Aorta (tissue), 5 donors: ENCODE data around the gene SLC22A23. TPM values are rescaled to one million over a fixed set of nuclear protein-coding genes. Genes with fewer than 3 reads are reported as not detected.

Experiments used
- ATAC-seq: fragments of 200-7000 bp; cut with Tn5 transposase; one replicate; pipeline ENCODE4 v1.9.1; 2022; ENCODE audit warnings: moderate library complexity; ENCODE audit not compliant: low FRiP score
- DNase-seq, 2 donors: peaks; one replicate each; pipeline ENCODE4 v3.0.0-alpha.2; 2020
- H3K27ac ChIP-seq, 2 donors: one replicate each; pipeline ENCODE4 v1.5.1; 2013; ENCODE audit warnings: low read length in 2 of 2, mild to moderate bottlenecking in 2 of 2, moderate library complexity in 2 of 2, control low read depth in 1 of 2, inconsistent platforms in 1 of 2, low read depth in 1 of 2
- H3K27me3 ChIP-seq, 2 donors: one replicate each; pipeline ENCODE4 v1.6.1; 2013; ENCODE audit warnings: control low read depth in 1 of 2, low read length in 1 of 2, mild to moderate bottlenecking in 1 of 2, moderate library complexity in 1 of 2; ENCODE audit not compliant: insufficient read depth in 2 of 2, control insufficient read depth in 1 of 2
- H3K36me3 ChIP-seq, 2 donors: one replicate each; pipeline ENCODE4 v1.6.1; 2013; ENCODE audit warnings: control low read depth in 1 of 2, low read length in 1 of 2, mild to moderate bottlenecking in 1 of 2; ENCODE audit not compliant: insufficient read depth in 2 of 2, control insufficient read depth in 1 of 2
- H3K4me1 ChIP-seq, 2 donors: one replicate each; pipeline ENCODE4 v1.6.1; 2013; ENCODE audit warnings: low read length in 2 of 2, control low read depth in 1 of 2, mild to moderate bottlenecking in 1 of 2, moderate library complexity in 1 of 2; ENCODE audit not compliant: insufficient read depth in 2 of 2, control insufficient read depth in 1 of 2
- H3K4me3 ChIP-seq, 2 donors: one replicate each; pipeline ENCODE4 v1.5.1; 2013; ENCODE audit warnings: low read length in 2 of 2, control low read depth in 1 of 2, mild to moderate bottlenecking in 1 of 2
- H3K9me3 ChIP-seq: one replicate; pipeline ENCODE4 v1.6.1; 2013; ENCODE audit warnings: mild to moderate bottlenecking, low read length; ENCODE audit not compliant: control insufficient read depth
- WGBS, 2 donors: extraction: QIAGEN DNeasy Blood & Tissue Kit; methylation state at CpG; one replicate each; pipeline ENCODE4 v1.1.7; 2013; 5-methylcytosine and 5-hydroxymethylcytosine counted together
- intact Hi-C, 2 donors: fragments of 100-400 bp; cut with DNase I; formaldehyde crosslinking; loops; one replicate each; pipeline versions ENCODE4 v1.14.2 to v1.15.0; 2022
- polyA plus RNA-seq, 2 donors: library from polyadenylated mRNA; stranded (reverse); fragments of 200-250 nt; gene quantifications; one replicate each; pipeline ENCODE4 v1.2.3, GENCODE V29; 2013
- total RNA-seq, 2 donors: library from RNA; stranded (reverse); fragmentation: NEBNext Ultra II Directional; extraction: Animal tissue kit (Norgen Biotek cat#: 25700); gene quantifications; one replicate each; pipeline ENCODE4 v1.2.1, GENCODE V29; 2021
- donor health status: healthy with polysubstance abuse.
- donor health status: Bipolar disorder and iron deficiency.
- donor health status: DM: no; HTN: no; CAD: no.
- donor health status: DM: no; HTN: no; CAD: no.
- donor health status: DM: yes; HTN: yes; CAD: no.

The SLC22A23 gene
- total and polyA plus RNA-seq, 4 donors = 1.5 to 9.4 (median 4.3) TPM

- ATAC-seq = no peak
- DNase-seq = peak in 1 of 2 donors; percentile 59
- Histone ChIP-seq H3K9me3 (no peaks in the 10 kb centered on the region), H3K27ac (no peak overlapping the region), H3K27me3 (no peaks in the 10 kb centered on the region), H3K4me3 (no peak overlapping the region), H3K4me1 (no peaks in the 10 kb centered on the region), H3K36me3 (no peaks in the 10 kb centered on the region)
- intact Hi-C loops = loop anchor here (2.0 to 10.0 kb wide), 4 partner anchors 124 to 716 kb away; no protein-coding TSS in a partner anchor
- WGBS, 2 donors = 77 to 88% methylated on average over 14 of the region's 14 CpGs
Observed at GRCh38 chr6:3280866-3281465, 175.9 kb downstream of the SLC22A23 start.

GRCh38 chr6:3280091-3280490 is 176.8 kb downstream of the SLC22A23 start:
- ATAC-seq = peak; percentile 3
- Histone ChIP-seq H3K36me3 (no peaks in the 10 kb centered on the region), H3K27ac (no peak overlapping the region), H3K4me3 (no peak overlapping the region), H3K4me1 (no peaks in the 10 kb centered on the region), H3K27me3 (no peaks in the 10 kb centered on the region), H3K9me3 (no peaks in the 10 kb centered on the region)
- intact Hi-C loops = loop anchor here (2.0 to 10.0 kb wide), 4 partner anchors 125 to 717 kb away; no protein-coding TSS in a partner anchor
- DNase-seq = peak in 1 of 2 donors; percentile 67
- 83 to 86% methylated on average over 14 of the region's 14 CpGs for WGBS, 2 donors

- ATAC-seq (no peak), DNase-seq (peak in 1 of 2 donors; percentile 33)
- Histone ChIP-seq H3K9me3 (no peaks in the 10 kb centered on the region), H3K4me3 (no peak overlapping the region), H3K4me1 (no peaks in the 10 kb centered on the region), H3K27me3 (no peaks in the 10 kb centered on the region), H3K27ac (no peak overlapping the region), H3K36me3 (no peaks in the 10 kb centered on the region)
- intact Hi-C loops = loop anchor here (2.0 to 5.0 kb wide), 3 partner anchors 714 to 730 kb away; no protein-coding TSS in a partner anchor
- 77 to 78% methylated on average over 4 of the region's 4 CpGs for WGBS, 2 donors
Observed at GRCh38 chr6:3278691-3279090, 178.2 kb downstream of the SLC22A23 start.

- H3K4me3 ChIP-seq = no peak overlapping the region
- H3K36me3 ChIP-seq = no peaks in the 10 kb centered on the region
- intact Hi-C loops = loop anchor here (2.0 to 5.0 kb wide), 3 partner anchors 714 to 731 kb away; no protein-coding TSS in a partner anchor
- no peak overlapping the region for H3K27ac ChIP-seq
- 59 to 61% methylated on average over 9 of the region's 9 CpGs for WGBS, 2 donors
- ATAC-seq (no peak), DNase-seq (peak in 1 of 2 donors; percentile 64)
- no peaks in the 10 kb centered on the region for H3K27me3 ChIP-seq
- no peaks in the 10 kb centered on the region for H3K4me1 ChIP-seq
- no peaks in the 10 kb centered on the region for H3K9me3 ChIP-seq
Observed at GRCh38 chr6:3277851-3278416, 178.9 kb downstream of the SLC22A23 start.

- Histone ChIP-seq H3K27ac (no peak overlapping the region), H3K4me3 (no peak overlapping the region), H3K27me3 (no peaks in the 10 kb centered on the region), H3K4me1 (no peaks in the 10 kb centered on the region), H3K36me3 (no peaks in the 10 kb centered on the region), H3K9me3 (no peaks in the 10 kb centered on the region)
- WGBS, 2 donors = 61 to 66% methylated on average over 12 of the region's 12 CpGs
- ATAC-seq = no peak
- DNase-seq = peak in 1 of 2 donors; percentile 51
- intact Hi-C loops = loop anchor here in 1 of 2 donors (5.0 kb wide), 2 partner anchors 715 to 730 kb away; no protein-coding TSS in a partner anchor
Observed at GRCh38 chr6:3277251-3277650, 179.6 kb downstream of the SLC22A23 start.

- Histone ChIP-seq H3K9me3 (no peaks in the 10 kb centered on the region), H3K4me3 (no peak overlapping the region), H3K36me3 (no peaks in the 10 kb centered on the region), H3K4me1 (no peaks in the 10 kb centered on the region), H3K27me3 (no peaks in the 10 kb centered on the region), H3K27ac (no peak overlapping the region)
- peak in 1 of 2 donors; percentile 68 for DNase-seq
- ATAC-seq = no peak
- intact Hi-C loops = loop anchor here in 1 of 2 donors (5.0 kb wide), 2 partner anchors 716 to 731 kb away; no protein-coding TSS in a partner anchor
- WGBS, 2 donors = 85 to 86% methylated on average over 20 of the region's 20 CpGs
Observed at GRCh38 chr6:3276174-3277167, 180.4 kb downstream of the SLC22A23 start.

GRCh38 chr6:3273707-3274521 is 182.9 kb downstream of the SLC22A23 start:
- H3K4me3 ChIP-seq = no peak overlapping the region
- ATAC-seq (no peak), DNase-seq (peak in 1 of 2 donors; percentile 53)
- H3K27me3 ChIP-seq = no peaks in the 10 kb centered on the region
- intact Hi-C loops = no loop called here
- WGBS, 2 donors = 79 to 80% methylated on average over 9 of the region's 9 CpGs
- H3K4me1 ChIP-seq = no peaks in the 10 kb centered on the region
- no peaks in the 10 kb centered on the region for H3K9me3 ChIP-seq
- no peaks in the 10 kb centered on the region for H3K36me3 ChIP-seq
- no peak overlapping the region for H3K27ac ChIP-seq
